HT-29 (cell line): ENCODE results near the gene PRKCA. TPM values are rescaled to one million over a fixed set of nuclear protein-coding genes. Genes with fewer than 3 reads are reported as not detected.
A peak's percentile ranks its signal among the peaks of the same experiment; 100 is the strongest.
"Not testable (repeated sequence)": the region's sequence is repeated elsewhere in the genome, so short reads cannot be mapped to it uniquely, and the experiment has no call there.

Experiments used
- DNase-seq: peaks from one replicate; pipeline ENCODE4 v3.0.0-alpha.2; 2015; ENCODE audit warnings: low spot score
- total RNA-seq: library from RNA; depleted of rRNA; stranded (reverse); fragments of >200 nt; shearing (Covaris generic); gene quantifications from 2 replicates; pipeline ENCODE4 v1.2.3, GENCODE V29; 2014; rRNA removed

The PRKCA gene
- total RNA-seq, result 6.6 and 7.1 TPM in 2 replicates

- peak; percentile 75 for DNase-seq
Measured at GRCh38 chr17:66301864-66302741, at the start of gene PRKCA. Gene PRKCA, plus strand, starts transcription at chr17:66302613.

GRCh38 chr17:66253458-66253857, 49.0 kb upstream of the PRKCA start:
- not testable (repeated sequence) for DNase-seq

GRCh38 chr17:66255112-66255511, 47.3 kb upstream of the PRKCA start:
- peak; percentile 94 for DNase-seq

DNA sequence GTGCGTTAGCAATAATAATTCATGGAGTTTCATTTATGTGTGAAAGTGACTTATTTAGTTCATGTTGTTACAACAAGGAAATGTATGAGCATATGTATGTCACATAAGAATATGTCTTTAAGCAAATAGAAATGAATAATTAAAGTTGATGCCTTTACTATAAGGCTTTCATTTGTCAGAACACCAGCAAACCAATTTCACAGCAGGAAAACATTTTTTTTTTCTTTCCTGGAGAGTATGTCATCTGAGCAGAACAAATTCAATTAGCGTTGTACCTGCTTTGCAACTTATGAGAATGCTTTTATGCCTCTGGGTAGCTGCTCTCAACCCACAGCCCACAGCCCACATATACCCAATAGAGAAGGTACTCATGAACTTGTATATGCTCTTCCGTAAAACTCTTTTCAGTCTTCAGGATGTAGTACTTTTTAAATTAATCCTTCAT, 46.9 kb upstream of the PRKCA start:
- DNase-seq, result no peak

DNA sequence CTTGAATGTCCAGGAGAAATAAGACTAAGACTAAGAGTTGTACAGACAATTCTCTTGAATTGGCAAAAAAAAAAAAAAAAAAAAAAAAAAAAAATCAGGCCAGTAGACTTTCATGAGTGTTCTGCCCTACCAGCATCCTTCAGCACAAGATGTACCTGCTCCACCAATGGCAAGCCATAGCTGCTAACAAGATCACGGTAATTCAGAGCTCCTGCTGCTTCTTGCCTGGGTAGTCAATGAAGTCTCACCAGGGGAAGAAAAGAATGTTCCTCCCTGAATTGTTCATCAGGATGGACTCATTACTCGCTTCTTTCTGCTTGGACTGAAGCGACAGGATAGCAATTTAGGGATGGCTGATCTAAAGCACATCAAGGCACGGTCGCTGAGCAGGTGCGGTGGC, 42.1 kb upstream of the PRKCA start:
- DNase-seq, result no peak

DNA sequence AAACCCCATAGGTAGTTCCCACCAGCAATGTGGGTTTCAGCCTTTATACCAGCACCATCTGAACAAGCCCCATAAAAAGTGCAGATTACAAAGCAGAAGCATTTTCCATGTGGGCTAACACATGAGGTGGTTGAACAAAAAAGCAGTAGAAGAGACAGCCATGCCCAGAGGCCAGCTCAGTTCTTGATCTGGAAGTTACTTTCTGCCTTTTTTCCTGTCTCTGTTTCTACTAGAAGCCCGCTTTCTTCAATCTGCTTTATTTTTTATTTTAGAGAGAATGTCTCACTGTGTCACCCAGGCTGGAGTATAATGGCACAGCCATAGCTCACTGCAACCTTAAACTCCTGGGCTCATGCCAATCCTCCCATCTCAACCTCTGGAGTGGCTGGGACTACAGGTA, 41.7 kb upstream of the PRKCA start:
- DNase-seq, result no peak

GRCh38 chr17:66262767-66263166, 39.6 kb upstream of the PRKCA start:
- no peak for DNase-seq

DNA sequence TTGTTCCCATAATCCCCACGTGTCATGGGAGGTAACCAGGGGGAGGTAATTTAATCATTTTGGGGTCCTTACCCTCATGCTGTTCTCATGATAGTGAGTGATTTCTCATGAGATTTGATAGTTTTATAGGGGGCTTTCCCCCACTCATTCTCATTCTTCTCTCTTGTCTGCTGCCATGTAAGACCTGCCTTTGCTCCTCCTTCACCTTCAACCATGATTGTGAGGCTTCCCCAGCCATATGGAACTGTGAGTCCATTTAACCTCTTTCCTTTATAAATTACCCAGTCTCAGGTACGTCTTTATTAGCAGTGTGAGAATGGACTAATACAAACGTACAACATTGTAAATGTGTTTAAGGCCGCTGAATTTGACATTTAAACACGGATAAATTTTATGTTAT, 37.7 kb upstream of the PRKCA start:
- DNase-seq, result no peak

GRCh38 chr17:66268247-66268927, 34.0 kb upstream of the PRKCA start:
- DNase-seq, result no peak

DNA sequence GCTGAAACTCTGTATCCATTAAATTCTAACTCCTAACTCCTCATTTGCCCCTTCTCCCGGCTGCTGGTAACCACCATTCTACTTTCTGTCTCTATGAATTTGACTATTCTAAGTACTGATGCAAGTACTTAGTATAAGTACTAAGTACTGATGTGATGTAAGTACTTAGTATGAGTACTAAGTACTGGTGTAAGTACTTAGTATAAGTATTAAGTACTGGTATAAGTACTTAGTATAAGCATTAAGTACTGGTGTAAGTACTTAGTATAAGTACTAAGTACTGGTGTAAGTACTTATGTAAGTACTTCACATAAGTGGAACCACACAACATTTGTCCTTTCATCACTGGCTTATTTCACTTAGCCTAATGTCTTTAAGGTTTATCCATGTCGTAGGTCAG, 32.3 kb upstream of the PRKCA start:
- peak; percentile 51 for DNase-seq

- DNase-seq, result no peak
Measured at GRCh38 chr17:66271512-66271911, 30.9 kb upstream of the PRKCA start.

DNA sequence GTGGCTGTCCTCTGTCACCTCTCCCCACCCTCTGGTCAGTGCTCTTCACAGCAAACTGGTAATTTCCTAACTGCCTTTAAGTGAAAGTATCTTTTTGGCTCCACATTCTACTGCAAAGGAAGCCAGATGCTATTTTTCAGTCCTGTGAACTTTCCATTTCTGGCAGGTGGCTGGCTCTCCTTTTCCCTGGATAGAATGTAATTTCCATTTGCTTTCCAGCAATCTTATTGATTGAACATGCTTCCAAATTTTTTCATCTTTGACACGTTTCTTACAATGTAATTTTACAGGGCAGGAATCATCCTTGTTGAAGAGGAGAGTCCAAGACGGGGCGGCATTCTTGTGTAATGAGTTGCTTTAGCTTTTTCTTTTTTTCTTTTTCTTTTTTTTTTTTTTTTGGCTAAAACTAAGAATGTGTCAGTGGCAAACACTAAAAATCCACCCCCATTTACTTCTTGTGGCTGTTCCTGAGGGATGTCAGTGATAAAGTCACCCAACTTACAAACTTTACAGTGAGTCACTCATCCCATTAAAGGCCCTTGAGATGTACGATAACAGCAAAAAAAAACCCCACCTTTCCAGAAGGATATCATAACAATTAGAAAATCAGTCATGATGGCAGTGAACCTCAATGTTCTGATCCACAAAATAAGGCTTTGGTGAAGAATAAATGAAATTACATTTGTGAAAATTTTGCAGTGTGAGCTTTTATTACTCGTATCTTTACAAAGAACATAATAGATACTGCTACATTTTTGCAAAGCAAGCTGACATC, 29.4 kb upstream of the PRKCA start:
- peak; percentile 63 for DNase-seq

GRCh38 chr17:66273586-66273848, 28.9 kb upstream of the PRKCA start:
- DNase-seq, result no peak

- peak; percentile 96 for DNase-seq
Measured at GRCh38 chr17:66275651-66276050, 26.8 kb upstream of the PRKCA start.

DNA sequence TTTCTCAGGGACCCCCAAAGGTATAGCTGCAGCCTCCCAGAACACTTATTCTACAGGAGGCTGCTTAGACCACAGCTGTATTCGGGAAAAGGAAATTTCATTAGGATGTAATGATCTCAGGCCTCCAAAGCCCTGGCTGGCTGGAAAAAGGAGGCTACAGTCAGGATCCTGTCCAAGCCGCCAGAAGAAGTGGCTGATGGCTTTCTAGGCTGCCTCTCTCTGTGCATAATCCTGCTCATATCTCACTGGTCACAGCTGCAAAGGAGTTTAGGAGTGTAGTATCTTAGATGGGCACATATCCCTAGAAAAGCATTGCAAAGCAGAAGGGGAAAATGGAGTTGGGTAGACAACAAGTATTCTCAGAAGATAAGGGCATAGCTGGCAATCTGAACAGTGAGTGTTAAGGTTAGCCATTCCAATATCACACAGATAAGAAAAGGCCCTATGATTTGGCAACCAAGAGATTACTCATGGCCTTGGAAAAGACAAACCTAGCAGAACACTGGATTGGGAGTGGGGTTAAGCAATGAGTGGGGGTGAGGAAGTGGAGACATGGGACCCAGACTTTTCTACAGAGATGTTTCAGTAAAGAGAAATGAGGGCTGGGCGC, 26.0 kb upstream of the PRKCA start:
- DNase-seq, result peak; percentile 36

DNA sequence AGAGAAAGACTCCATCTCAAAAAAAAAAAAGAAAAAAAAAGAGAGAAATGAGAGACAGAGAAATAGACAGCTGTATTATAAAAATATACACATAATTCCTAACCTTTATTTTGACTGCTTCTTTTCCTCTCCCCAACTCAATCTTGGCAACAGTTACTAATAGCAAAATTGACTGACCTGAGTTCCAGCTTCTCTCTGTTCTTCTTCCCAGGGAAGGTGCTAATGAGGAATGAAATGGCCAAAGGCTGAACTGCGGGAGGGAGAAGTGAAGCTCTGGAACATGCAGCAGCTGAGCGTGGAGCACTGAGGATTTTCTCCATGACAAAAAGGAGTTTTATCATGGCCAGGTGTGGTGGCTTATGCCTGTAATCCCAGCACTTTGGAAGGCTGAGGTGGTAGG, 25.2 kb upstream of the PRKCA start:
- no peak for DNase-seq

- no peak for DNase-seq
Measured at GRCh38 chr17:66281661-66282369, 20.6 kb upstream of the PRKCA start.

DNA sequence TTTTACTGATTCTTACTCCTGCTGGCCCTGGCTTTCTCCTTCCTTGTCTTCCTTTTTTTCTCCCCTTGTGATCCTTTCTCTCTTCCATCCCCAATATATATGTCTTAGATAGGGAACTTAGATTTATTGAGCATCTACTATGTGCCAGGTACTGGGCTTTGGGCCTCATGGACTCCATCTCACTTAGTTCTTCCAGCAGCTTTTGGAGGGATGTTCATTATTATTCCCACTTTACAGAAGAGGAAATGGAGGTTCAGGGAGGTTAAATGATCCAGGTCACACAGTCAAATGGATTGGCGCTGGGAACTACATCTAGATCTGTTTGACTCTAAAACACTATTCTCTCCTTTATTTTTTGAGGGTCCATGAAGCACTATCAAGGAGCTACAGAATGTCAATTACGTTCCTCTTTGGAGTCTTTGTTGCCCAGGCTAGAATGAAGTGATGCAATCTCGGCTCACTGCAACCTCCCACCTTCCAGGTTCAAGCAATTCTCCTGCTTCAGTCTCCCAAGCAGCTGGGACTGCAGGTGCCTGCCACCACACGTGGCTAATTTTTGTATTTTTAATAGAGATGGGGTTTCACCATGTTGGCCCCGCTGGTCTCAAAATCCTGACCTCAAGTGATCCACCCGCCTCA, 19.0 kb upstream of the PRKCA start:
- no peak for DNase-seq

- DNase-seq, result no peak
Measured at GRCh38 chr17:66283971-66284370, 18.4 kb upstream of the PRKCA start.

- no peak for DNase-seq
Measured at GRCh38 chr17:66285149-66285548, 17.3 kb upstream of the PRKCA start.

GRCh38 chr17:66287911-66288310, 14.5 kb upstream of the PRKCA start:
- peak; percentile 57 for DNase-seq
